ENCODE measurements around the gene PRKG1.

PRKG1 gene

DNA sequence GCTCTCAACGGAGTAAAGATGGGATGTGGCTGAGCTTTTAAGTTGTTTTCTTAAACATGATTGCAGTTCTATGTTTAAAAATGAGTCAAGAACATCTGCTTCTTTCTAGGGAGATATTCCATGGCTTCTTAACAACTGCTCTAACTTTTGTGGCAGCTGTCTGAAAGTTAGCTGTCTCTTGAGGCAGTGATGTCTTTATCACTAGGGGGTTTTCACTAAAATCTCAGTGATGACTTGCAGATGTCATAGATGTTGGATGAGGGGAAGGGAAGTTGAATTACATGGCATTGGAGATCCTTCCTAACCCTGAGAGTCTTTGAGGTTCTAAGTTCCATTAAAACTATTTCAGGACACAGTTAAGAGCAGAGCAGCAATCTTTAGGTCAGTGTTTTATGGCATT lies 43.5 kb downstream of the PRKG1 start:
- Histone ChIP-seq H3K36me3 (ENCODE audit: insufficient read depth, low read length) (no peaks in the 10 kb centered on the region), H3F3A (ENCODE audit: low read depth) (no peaks in the 10 kb centered on the region), H3K4me2 (ENCODE audit: low read depth, low read length, poor library complexity, severe bottlenecking) (no peak overlapping the region), H4K20me1 (ENCODE audit: insufficient read depth, low read length, poor library complexity, severe bottlenecking) (no peaks in the 10 kb centered on the region), H3K9me3 (ENCODE audit: insufficient read depth, low read depth, low read length) (no peaks in the 10 kb centered on the region), H3K9ac (ENCODE audit: low read depth, low read length, poor library complexity, severe bottlenecking) (no peak overlapping the region), H3K27me3 (ENCODE audit: insufficient read depth, low read length, poor library complexity, severe bottlenecking) (no peaks in the 10 kb centered on the region), H3K9me2 (replicated peaks; ENCODE audit: low read depth, low read length) (no peaks in the 10 kb centered on the region), H2AFZ (ENCODE audit: low read length) (no peak overlapping the region), H3K4me1 (ENCODE audit: insufficient read depth, low read length, poor library complexity, severe bottlenecking) (no peaks in the 10 kb centered on the region), H3K4me3 (ENCODE audit: low read length, poor library complexity, severe bottlenecking) (no peak overlapping the region), H3K79me2 (ENCODE audit: insufficient read depth, low read length) (no peaks in the 10 kb centered on the region)
- no peak for TF ChIP-seq CTCF (conservative IDR thresholded peaks at IDR 0.05; ENCODE audit: low read length)

DNA sequence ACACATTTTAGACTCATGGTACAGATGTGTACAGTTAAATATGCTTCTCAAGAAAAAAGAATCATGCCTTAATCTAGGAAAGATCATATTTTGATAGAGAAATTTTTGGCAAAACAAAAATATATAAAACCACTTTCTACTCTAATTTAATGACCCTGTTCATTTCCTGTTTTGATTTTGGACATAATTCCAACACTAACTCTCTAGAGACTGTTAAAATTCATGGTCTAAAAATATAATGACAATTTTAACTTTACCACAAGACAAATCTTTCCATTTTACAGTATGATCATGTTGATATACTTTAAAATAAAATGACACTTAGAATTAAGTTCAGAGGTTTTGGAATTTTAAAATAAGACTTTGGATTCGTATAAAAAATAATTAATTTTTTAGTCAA lies 45.2 kb downstream of the PRKG1 start:
- Histone ChIP-seq H3K36me3 (ENCODE audit: insufficient read depth, low read length) (no peaks in the 10 kb centered on the region), H3K9me2 (replicated peaks; ENCODE audit: low read depth, low read length) (no peaks in the 10 kb centered on the region), H3F3A (ENCODE audit: low read depth) (no peaks in the 10 kb centered on the region), H3K9ac (ENCODE audit: low read depth, low read length, poor library complexity, severe bottlenecking) (no peak overlapping the region), H2AFZ (ENCODE audit: low read length) (no peak overlapping the region), H3K9me3 (ENCODE audit: insufficient read depth, low read depth, low read length) (no peaks in the 10 kb centered on the region), H4K20me1 (ENCODE audit: insufficient read depth, low read length, poor library complexity, severe bottlenecking) (no peaks in the 10 kb centered on the region), H3K79me2 (ENCODE audit: insufficient read depth, low read length) (no peaks in the 10 kb centered on the region), H3K27me3 (ENCODE audit: insufficient read depth, low read length, poor library complexity, severe bottlenecking) (no peaks in the 10 kb centered on the region), H3K4me2 (ENCODE audit: low read depth, low read length, poor library complexity, severe bottlenecking) (no peak overlapping the region), H3K4me1 (ENCODE audit: insufficient read depth, low read length, poor library complexity, severe bottlenecking) (no peaks in the 10 kb centered on the region), H3K4me3 (ENCODE audit: low read length, poor library complexity, severe bottlenecking) (no peak overlapping the region)
- TF ChIP-seq EZH2phosphoT487 (IDR thresholded peaks at IDR 0.05; ENCODE audit: borderline replicate concordance), result no peak
- TF ChIP-seq CTCF (conservative IDR thresholded peaks at IDR 0.05; ENCODE audit: low read length), result no peak

DNA sequence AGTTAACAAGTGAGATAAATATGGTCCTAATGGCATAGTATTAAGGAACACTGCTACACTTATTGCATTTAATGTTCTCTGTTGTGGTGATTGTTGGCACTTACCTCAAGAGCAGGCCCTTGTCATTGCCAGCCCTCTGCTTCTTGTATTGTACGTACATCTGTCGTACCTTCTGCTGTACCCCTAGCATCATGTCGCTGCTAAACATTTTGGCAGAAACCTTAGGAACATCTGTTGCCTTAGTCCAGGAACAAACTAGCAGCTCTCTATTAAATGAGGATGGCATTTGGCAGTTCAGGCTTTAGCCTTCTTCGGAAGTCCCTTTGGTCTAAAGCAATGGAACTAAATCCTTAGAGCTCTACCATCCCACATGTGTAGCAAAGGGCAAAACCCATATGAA lies 47.6 kb downstream of the PRKG1 start:
- H3K9me2 ChIP-seq (replicated peaks; ENCODE audit: low read depth, low read length), result no peaks in the 10 kb centered on the region
- no peaks in the 10 kb centered on the region for H3K9me3 ChIP-seq (ENCODE audit: insufficient read depth, low read depth, low read length)
- H3K27me3 ChIP-seq (ENCODE audit: insufficient read depth, low read length, poor library complexity, severe bottlenecking), result no peaks in the 10 kb centered on the region
- H4K20me1 ChIP-seq (ENCODE audit: insufficient read depth, low read length, poor library complexity, severe bottlenecking), result no peaks in the 10 kb centered on the region
- no peak overlapping the region for H3K4me2 ChIP-seq (ENCODE audit: low read depth, low read length, poor library complexity, severe bottlenecking)
- TF ChIP-seq CTCF (conservative IDR thresholded peaks at IDR 0.05; ENCODE audit: low read length) (no peak), EZH2phosphoT487 (IDR thresholded peaks at IDR 0.05; ENCODE audit: borderline replicate concordance) (no peak)
- no peaks in the 10 kb centered on the region for H3F3A ChIP-seq (ENCODE audit: low read depth)
- no peaks in the 10 kb centered on the region for H3K4me1 ChIP-seq (ENCODE audit: insufficient read depth, low read length, poor library complexity, severe bottlenecking)
- H2AFZ ChIP-seq (ENCODE audit: low read length), result no peak overlapping the region
- H3K9ac ChIP-seq (ENCODE audit: low read depth, low read length, poor library complexity, severe bottlenecking), result no peak overlapping the region
- no peak overlapping the region for H3K4me3 ChIP-seq (ENCODE audit: low read length, poor library complexity, severe bottlenecking)
- no peaks in the 10 kb centered on the region for H3K79me2 ChIP-seq (ENCODE audit: insufficient read depth, low read length)
- no peaks in the 10 kb centered on the region for H3K36me3 ChIP-seq (ENCODE audit: insufficient read depth, low read length)

Measured in Loucy (cell line).